Rectal smooth muscle tissue (tissue), 1 donor: Measurements from ENCODE around the gene KCNK3.
"Not testable (repeated sequence)": the region's sequence is repeated elsewhere in the genome, so short reads cannot be mapped to it uniquely, and the experiment has no call there.

Experiments used
- H3K27ac ChIP-seq: one replicate; pipeline ENCODE4 v1.7.0; 2013; ENCODE audit warnings: low read depth, low read length, inconsistent platforms
- H3K27me3 ChIP-seq: one replicate; pipeline ENCODE4 v1.7.0; 2013; ENCODE audit warnings: low read length; ENCODE audit not compliant: control insufficient read depth, insufficient read depth
- H3K36me3 ChIP-seq: one replicate; pipeline ENCODE4 v1.7.0; 2013; ENCODE audit warnings: low read length; ENCODE audit not compliant: control insufficient read depth, insufficient read depth
- H3K4me1 ChIP-seq: one replicate; pipeline ENCODE4 v1.7.0; 2013; ENCODE audit warnings: low read length; ENCODE audit not compliant: control insufficient read depth, insufficient read depth
- H3K4me3 ChIP-seq: one replicate; pipeline ENCODE4 v1.7.0; 2013; ENCODE audit warnings: low read length
- H3K9ac ChIP-seq: one replicate; pipeline ENCODE4 v1.7.0; 2013; ENCODE audit warnings: low read length

Gene KCNK3

DNA sequence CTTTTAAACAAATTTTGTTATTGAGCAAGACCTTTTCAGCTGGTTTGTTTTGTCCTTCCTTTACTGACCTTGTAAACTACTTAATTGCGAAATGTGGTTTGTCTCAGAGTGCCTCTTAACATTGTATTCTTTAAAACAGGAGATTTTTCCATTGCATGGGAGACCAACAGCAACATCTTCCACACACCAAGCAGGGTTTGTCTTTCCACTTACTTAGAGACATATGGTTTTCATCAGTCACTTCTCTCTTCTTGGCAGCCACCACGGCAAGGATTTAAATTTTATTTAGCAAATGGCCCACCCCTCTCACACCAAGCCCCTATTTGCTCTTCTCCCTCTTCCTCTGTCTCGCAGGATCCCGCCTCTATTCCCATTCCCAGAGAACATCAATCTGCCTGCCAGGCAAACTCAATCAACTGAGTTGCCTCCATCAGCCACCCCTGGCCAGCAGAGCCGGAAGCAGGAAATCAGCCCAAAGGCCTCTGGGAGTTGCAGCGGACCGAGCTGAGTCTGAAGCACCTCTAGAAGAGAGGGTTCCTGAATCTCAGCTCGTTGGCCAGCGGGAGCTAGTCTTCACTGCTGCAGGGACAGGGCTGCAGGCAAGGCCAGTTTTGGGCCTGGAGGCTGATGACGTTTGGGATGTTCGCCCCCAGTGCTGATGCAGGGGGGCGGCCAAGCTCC lies 40.0 kb upstream of the KCNK3 start:
- no peak overlapping the region for H3K4me3 ChIP-seq

DNA sequence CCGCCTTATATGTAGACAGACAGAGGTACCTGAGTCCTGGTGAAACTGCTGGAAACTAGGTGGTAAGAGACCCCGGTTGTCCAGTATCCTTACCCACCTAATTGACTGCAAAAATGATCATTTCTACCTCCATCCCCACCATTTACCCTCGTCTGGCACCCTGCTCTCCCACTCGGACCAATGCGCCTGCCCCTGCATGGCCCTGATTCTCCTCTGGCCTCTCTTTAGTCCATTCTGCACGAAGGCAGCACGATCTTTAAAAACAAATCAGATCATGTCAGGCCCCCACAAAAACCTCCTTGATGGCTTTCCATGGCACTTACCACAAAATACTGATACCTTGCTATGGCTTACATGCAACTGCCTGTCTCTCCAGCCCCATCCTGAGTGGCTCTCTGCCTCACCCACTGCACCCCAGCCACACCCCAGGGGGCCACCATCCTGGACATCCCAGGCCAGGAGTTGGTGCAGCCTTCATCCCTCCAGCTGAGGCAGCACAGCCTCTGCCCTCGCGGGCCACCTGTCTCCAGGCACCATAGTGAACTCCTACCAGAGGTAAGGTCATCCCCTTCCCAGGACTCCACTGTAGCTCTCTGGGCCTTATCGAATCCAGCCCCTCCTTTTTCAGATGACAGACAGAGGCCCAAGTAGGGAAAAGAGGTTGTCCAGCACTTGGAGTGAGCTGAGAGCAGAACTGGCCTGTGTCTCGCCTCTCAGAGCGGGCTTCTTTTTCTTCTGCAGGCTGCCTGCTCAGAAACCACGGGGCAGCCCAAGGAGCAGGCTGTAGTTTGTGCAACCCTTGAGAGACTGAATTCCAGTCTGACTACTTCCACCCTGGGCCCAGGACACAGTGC lies 39.1 kb upstream of the KCNK3 start:
- Histone ChIP-seq H3K9ac (no peak overlapping the region), H3K4me1 (no peaks in the 10 kb centered on the region), H3K36me3 (no peaks in the 10 kb centered on the region), H3K4me3 (no peak overlapping the region), H3K27ac (no peak overlapping the region), H3K27me3 (no peaks in the 10 kb centered on the region)

More for the DNA sequence above, 40.0 kb upstream of the KCNK3 start:
- Histone ChIP-seq H3K9ac (no peak overlapping the region), H3K27me3 (peaks cover 2% of the 10 kb centered on the region), H3K27ac (no peak overlapping the region), H3K4me1 (no peaks in the 10 kb centered on the region), H3K36me3 (no peaks in the 10 kb centered on the region)

DNA sequence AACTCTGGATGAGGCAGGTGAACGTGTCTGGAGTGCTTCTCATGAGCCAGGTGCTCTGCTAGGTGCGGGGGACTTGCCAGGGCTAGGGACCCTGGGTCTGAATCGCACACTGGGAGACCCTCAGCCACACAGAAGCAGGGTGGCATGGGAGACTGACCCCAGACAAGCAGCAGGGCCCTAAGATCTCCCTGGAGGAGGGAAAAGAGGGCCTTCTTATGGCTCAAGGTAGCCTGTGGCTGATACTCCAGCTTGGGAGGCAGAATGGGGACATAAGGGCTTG lies 38.5 kb upstream of the KCNK3 start:
- Histone ChIP-seq H3K4me1 (no peaks in the 10 kb centered on the region), H3K27ac (no peak overlapping the region), H3K27me3 (no peaks in the 10 kb centered on the region), H3K36me3 (no peaks in the 10 kb centered on the region), H3K4me3 (no peak overlapping the region), H3K9ac (no peak overlapping the region)

DNA sequence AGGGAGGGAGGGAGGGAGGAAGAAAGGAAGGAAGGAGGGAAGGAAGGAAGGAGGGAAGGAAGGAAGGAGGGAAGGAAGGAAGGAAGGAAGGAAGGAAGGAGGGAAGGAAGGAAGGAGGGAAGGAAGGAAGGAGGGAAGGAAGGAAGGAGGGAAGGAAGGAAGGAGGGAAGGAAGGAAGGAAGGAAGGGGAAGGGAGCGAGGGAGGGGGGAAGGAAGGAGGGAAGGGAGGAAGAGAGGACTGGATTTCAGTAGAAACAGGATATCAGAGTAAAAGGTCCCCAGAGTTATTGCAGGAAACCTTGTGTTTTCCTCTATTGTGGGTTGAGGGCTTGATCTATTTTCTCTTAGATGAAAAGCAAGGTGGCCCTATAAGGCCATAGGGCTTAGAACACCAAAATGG lies 37.4 kb upstream of the KCNK3 start:
- not testable (repeated sequence) for H3K27me3 ChIP-seq, H3K4me3 ChIP-seq, H3K4me1 ChIP-seq, H3K36me3 ChIP-seq, H3K9ac ChIP-seq, H3K27ac ChIP-seq

DNA sequence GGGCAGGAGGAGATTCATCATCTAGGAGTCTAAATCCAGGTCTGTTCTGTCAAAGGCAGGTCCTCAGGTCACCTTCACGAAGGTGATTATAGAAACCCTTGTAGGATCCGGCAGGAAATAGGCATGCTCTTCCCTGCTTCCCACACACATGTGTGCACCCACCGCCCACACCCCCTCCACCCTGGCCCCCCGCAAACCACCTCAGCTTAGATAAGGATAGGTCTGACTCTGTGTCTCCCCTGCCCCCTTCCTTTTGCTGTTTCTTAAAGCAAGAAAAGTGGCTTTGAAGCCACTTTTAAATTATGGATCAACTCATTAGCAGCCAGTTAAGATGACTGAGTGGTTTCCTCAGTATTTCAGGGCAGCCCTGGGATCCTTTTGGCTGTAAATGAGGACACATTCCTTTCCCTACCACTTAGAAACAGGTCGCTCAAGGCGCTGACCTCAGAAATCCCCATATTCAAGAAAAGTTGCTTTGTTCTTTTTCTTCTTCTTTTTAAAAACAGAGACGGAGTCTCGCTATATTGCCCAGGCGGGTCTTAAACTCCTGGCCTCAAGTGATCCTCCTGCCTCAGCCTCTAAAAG lies 36.8 kb upstream of the KCNK3 start:
- no peak overlapping the region for H3K9ac ChIP-seq
- H3K36me3 ChIP-seq: no peaks in the 10 kb centered on the region
- no peaks in the 10 kb centered on the region for H3K4me1 ChIP-seq
- no peak overlapping the region for H3K4me3 ChIP-seq
- H3K27ac ChIP-seq: no peak overlapping the region
- H3K27me3 ChIP-seq: no peaks in the 10 kb centered on the region

DNA sequence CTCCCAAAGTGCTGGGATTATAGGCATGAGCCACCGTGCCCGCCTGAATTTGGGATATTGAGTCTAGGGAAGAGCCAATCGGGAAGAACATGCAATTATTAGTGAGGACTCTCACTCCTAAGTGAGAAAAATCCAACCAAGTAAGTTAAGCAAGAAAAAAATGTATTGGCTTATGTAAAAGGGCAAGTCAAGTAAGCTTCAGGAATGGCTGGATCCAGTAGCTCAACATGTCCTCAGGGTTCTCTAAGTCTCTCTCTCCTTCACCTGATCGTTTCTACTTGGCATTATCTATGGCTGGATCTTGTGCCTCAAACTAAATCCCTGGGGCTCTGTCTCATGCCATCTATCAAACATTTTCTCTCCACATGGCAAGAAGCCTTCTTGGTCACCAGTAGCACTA lies 35.3 kb upstream of the KCNK3 start:
- Histone ChIP-seq H3K4me3 (no peak overlapping the region), H3K9ac (no peak overlapping the region), H3K4me1 (no peaks in the 10 kb centered on the region), H3K27ac (no peak overlapping the region), H3K36me3 (no peaks in the 10 kb centered on the region), H3K27me3 (no peaks in the 10 kb centered on the region)

DNA sequence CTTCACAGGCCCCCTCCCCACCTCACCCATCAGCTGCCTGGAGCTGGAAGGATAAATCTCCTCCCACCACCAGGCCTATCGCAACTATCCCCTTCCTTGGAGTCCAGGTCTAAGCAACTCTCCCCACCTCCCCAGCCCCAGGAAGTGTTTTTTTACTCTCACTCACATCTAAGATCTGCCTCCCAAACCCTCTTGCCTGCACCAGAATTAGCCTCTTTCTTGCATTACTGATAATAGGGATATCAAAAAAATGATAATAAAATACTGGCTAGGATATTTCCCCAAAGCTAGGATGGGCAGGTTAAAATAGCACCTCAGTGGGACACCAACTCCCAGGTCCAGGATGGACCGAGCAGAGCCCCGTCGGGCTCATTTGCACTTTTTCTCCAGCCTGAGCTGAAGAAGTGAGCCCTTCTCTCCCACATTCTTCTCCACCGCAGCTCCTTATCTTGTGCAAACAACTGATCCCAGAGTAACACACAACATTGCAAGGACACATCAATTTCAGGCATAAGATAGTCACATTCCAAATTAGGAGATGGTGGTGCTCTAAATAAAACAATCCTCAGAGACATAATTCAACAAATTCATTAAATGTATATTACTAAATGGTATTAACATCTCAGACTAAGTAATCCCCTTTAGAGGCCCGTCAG lies 33.7 kb upstream of the KCNK3 start:
- H3K4me3 ChIP-seq: no peak overlapping the region
- no peaks in the 10 kb centered on the region for H3K4me1 ChIP-seq
- no peaks in the 10 kb centered on the region for H3K27me3 ChIP-seq
- H3K9ac ChIP-seq: no peak overlapping the region
- H3K36me3 ChIP-seq: no peaks in the 10 kb centered on the region
- H3K27ac ChIP-seq: no peak overlapping the region

DNA sequence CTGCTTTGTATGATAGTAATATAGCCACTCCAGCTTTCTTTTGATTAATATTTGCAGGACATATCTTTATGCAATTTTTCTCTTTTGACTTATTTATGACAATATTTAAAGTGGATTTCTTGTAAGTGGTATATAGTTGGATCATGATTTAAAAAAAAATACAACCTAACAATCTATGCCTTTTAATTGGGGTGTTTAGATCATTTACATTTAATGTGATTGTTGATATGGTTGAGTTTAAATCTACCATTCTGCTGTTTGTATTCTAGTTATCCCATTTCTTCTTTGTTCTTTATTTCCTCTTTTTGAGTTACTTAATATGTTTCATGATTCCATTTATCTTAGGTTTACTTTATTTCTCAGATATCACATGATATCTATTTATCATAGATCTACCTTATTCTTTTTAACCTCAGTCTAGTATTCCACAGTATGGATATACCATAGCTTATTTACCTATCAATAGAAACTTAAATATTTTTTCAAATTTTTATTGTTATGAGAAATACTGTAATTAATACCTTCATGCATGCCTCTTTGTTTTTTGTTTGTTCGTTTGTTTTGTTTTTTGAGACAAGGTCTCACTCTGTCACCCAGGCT lies 32.1 kb upstream of the KCNK3 start:
- no peak overlapping the region for H3K4me3 ChIP-seq
- H3K27me3 ChIP-seq: no peaks in the 10 kb centered on the region
- H3K9ac ChIP-seq: no peak overlapping the region
- H3K27ac ChIP-seq: no peak overlapping the region
- H3K36me3 ChIP-seq: no peaks in the 10 kb centered on the region
- no peaks in the 10 kb centered on the region for H3K4me1 ChIP-seq

DNA sequence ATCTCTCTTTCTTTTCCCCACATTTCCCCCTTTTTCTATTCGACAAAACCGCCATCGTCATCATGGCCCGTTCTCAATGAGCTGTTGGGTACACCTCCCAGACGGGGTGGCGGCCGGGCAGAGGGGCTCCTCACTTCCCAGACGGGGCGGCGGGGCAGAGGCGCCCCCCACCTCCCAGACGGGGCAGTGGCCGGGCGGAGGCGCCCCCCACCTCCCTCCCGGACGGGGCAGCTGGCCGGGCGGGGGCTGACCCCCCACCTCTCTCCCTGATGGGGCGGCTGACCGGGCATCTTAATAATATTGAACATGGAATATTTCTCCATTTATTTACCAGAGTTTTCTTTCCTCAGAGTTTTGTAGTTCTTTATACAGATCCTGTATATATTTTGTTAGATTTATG lies 27.2 kb upstream of the KCNK3 start:
- not testable (repeated sequence) for H3K27me3 ChIP-seq, H3K36me3 ChIP-seq, H3K4me3 ChIP-seq, H3K9ac ChIP-seq, H3K27ac ChIP-seq, H3K4me1 ChIP-seq

DNA sequence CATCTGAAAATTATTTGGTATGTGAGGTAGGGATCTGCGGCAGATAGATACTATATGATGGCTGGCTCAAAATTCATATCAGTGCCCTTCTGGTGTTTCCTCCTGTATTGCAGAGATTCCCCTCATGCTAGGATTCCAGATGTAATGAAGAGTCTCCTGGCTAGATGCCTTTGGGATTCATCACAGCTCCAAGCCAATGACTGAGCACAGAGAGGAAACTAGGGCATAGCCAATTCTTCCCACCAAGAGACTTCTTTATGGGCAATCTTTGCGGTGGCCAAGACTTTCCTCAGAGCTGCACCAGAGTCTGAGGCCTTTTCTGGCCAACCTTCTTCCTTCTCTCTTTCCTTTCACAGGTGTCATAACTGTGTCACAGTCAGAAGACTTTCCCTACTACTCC lies 25.9 kb upstream of the KCNK3 start:
- Histone ChIP-seq H3K4me1 (no peaks in the 10 kb centered on the region), H3K36me3 (no peaks in the 10 kb centered on the region), H3K27me3 (no peaks in the 10 kb centered on the region), H3K27ac (no peak overlapping the region), H3K9ac (no peak overlapping the region), H3K4me3 (no peak overlapping the region)

DNA sequence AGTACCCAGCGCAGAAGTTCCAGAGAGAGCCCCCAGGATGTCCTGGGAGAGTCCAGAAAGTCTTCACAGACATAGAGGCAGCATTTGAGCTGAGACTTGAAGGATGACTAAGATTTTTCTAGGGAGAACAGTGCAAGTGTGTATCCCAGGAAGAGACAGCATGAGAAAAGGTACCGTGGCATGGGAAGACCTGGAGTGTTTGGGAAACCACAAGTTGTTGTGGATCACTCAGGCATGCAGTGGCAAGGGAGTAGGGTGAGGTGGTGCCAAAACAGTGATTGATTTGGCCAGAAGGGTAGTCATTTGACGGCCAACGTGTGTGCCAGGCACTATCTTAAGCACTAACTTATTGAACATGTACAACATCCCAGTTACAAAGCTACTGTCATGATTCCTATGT lies 24.5 kb upstream of the KCNK3 start:
- no peaks in the 10 kb centered on the region for H3K36me3 ChIP-seq
- no peaks in the 10 kb centered on the region for H3K4me1 ChIP-seq
- H3K27me3 ChIP-seq: no peaks in the 10 kb centered on the region
- no peak overlapping the region for H3K27ac ChIP-seq
- H3K4me3 ChIP-seq: no peak overlapping the region
- H3K9ac ChIP-seq: no peak overlapping the region
